Measurements from ENCODE around the gene MAGI3.

The MAGI3 gene

GRCh38 chr1:113517983-113518382, 127.7 kb downstream of the MAGI3 start:
- Histone ChIP-seq H3K36me3 (ENCODE audit: control insufficient read depth, insufficient read depth, low read length) (no peaks in the 10 kb centered on the region), H3K27me3 (ENCODE audit: control insufficient read depth, insufficient read depth, low read length) (no peaks in the 10 kb centered on the region), H3K4me3 (ENCODE audit: low read depth, low read length) (no peak overlapping the region), H3K9ac (ENCODE audit: low read length) (no peak overlapping the region), H3K9me3 (ENCODE audit: control insufficient read depth, insufficient read depth, low read depth, low read length) (peaks cover 5% of the 10 kb centered on the region; the same call in 1 of the 2 replicates), H3K27ac (ENCODE audit: low read depth, low read length) (no peak overlapping the region), H3K4me1 (ENCODE audit: control insufficient read depth, insufficient read depth, low read length) (no peaks in the 10 kb centered on the region)

- H3K9ac ChIP-seq (ENCODE audit: low read length): no peak overlapping the region
- no peaks in the 10 kb centered on the region for H3K4me1 ChIP-seq (ENCODE audit: control insufficient read depth, insufficient read depth, low read length)
- H3K4me3 ChIP-seq (ENCODE audit: low read depth, low read length): no peak overlapping the region
- peaks cover 15% of the 10 kb centered on the region for H3K9me3 ChIP-seq (ENCODE audit: control insufficient read depth, insufficient read depth, low read depth, low read length)
- no peaks in the 10 kb centered on the region for H3K27me3 ChIP-seq (ENCODE audit: control insufficient read depth, insufficient read depth, low read length)
- H3K36me3 ChIP-seq (ENCODE audit: control insufficient read depth, insufficient read depth, low read length): no peaks in the 10 kb centered on the region
- no peak overlapping the region for H3K27ac ChIP-seq (ENCODE audit: low read depth, low read length)
Measured at GRCh38 chr1:113519556-113519955, 129.2 kb downstream of the MAGI3 start.

GRCh38 chr1:113530021-113530420, 139.7 kb downstream of the MAGI3 start:
- Histone ChIP-seq H3K27ac (ENCODE audit: low read depth, low read length) (no peak overlapping the region), H3K9ac (ENCODE audit: low read length) (no peak overlapping the region), H3K27me3 (ENCODE audit: control insufficient read depth, insufficient read depth, low read length) (no peaks in the 10 kb centered on the region), H3K9me3 (ENCODE audit: control insufficient read depth, insufficient read depth, low read depth, low read length) (peaks cover 7% of the 10 kb centered on the region; the same call in 1 of the 2 replicates), H3K36me3 (ENCODE audit: control insufficient read depth, insufficient read depth, low read length) (no peaks in the 10 kb centered on the region), H3K4me1 (ENCODE audit: control insufficient read depth, insufficient read depth, low read length) (no peaks in the 10 kb centered on the region; the same call in 1 of the 2 replicates), H3K4me3 (ENCODE audit: low read depth, low read length) (no peak overlapping the region)

- no peak overlapping the region for H3K4me3 ChIP-seq (ENCODE audit: low read depth, low read length)
- H3K9me3 ChIP-seq (ENCODE audit: control insufficient read depth, insufficient read depth, low read depth, low read length): peaks cover 4% of the 10 kb centered on the region; the same call in 1 of the 2 replicates
- no peak overlapping the region for H3K9ac ChIP-seq (ENCODE audit: low read length)
- H3K27me3 ChIP-seq (ENCODE audit: control insufficient read depth, insufficient read depth, low read length): no peaks in the 10 kb centered on the region
- no peaks in the 10 kb centered on the region; the same call in 1 of the 2 replicates for H3K4me1 ChIP-seq (ENCODE audit: control insufficient read depth, insufficient read depth, low read length)
- H3K27ac ChIP-seq (ENCODE audit: low read depth, low read length): no peak overlapping the region
- no peaks in the 10 kb centered on the region for H3K36me3 ChIP-seq (ENCODE audit: control insufficient read depth, insufficient read depth, low read length)
Measured at GRCh38 chr1:113531321-113531720, 141.0 kb downstream of the MAGI3 start.

- Histone ChIP-seq H3K36me3 (ENCODE audit: control insufficient read depth, insufficient read depth, low read length) (no peaks in the 10 kb centered on the region), H3K9me3 (ENCODE audit: control insufficient read depth, insufficient read depth, low read depth, low read length) (0 out of 2 replicates have a peak, but pooled peaks cover 2% of the 10 kb centered on the region), H3K9ac (ENCODE audit: low read length) (no peak overlapping the region), H3K27ac (ENCODE audit: low read depth, low read length) (no peak overlapping the region), H3K4me3 (ENCODE audit: low read depth, low read length) (no peak overlapping the region), H3K4me1 (ENCODE audit: control insufficient read depth, insufficient read depth, low read length) (no peaks in the 10 kb centered on the region; the same call in 1 of the 2 replicates), H3K27me3 (ENCODE audit: control insufficient read depth, insufficient read depth, low read length) (no peaks in the 10 kb centered on the region)
Measured at GRCh38 chr1:113533061-113533460, 142.7 kb downstream of the MAGI3 start.

GRCh38 chr1:113534130-113534817, 144.0 kb downstream of the MAGI3 start:
- no peaks in the 10 kb centered on the region for H3K27me3 ChIP-seq (ENCODE audit: control insufficient read depth, insufficient read depth, low read length)
- no peak overlapping the region for H3K4me3 ChIP-seq (ENCODE audit: low read depth, low read length)
- no peaks in the 10 kb centered on the region for H3K9me3 ChIP-seq (ENCODE audit: control insufficient read depth, insufficient read depth, low read depth, low read length)
- H3K4me1 ChIP-seq (ENCODE audit: control insufficient read depth, insufficient read depth, low read length): no peaks in the 10 kb centered on the region; the same call in 1 of the 2 replicates
- no peaks in the 10 kb centered on the region for H3K36me3 ChIP-seq (ENCODE audit: control insufficient read depth, insufficient read depth, low read length)
- H3K27ac ChIP-seq (ENCODE audit: low read depth, low read length): no peak overlapping the region
- no peak overlapping the region for H3K9ac ChIP-seq (ENCODE audit: low read length)

GRCh38 chr1:113534875-113535274, 144.6 kb downstream of the MAGI3 start:
- Histone ChIP-seq H3K4me3 (ENCODE audit: low read depth, low read length) (no peak overlapping the region), H3K9ac (ENCODE audit: low read length) (no peak overlapping the region), H3K27me3 (ENCODE audit: control insufficient read depth, insufficient read depth, low read length) (no peaks in the 10 kb centered on the region), H3K4me1 (ENCODE audit: control insufficient read depth, insufficient read depth, low read length) (no peaks in the 10 kb centered on the region; the same call in 1 of the 2 replicates), H3K9me3 (ENCODE audit: control insufficient read depth, insufficient read depth, low read depth, low read length) (no peaks in the 10 kb centered on the region), H3K27ac (ENCODE audit: low read depth, low read length) (no peak overlapping the region), H3K36me3 (ENCODE audit: control insufficient read depth, insufficient read depth, low read length) (no peaks in the 10 kb centered on the region)

- Histone ChIP-seq H3K4me1 (ENCODE audit: control insufficient read depth, insufficient read depth, low read length) (no peaks in the 10 kb centered on the region; the same call in 1 of the 2 replicates), H3K27ac (ENCODE audit: low read depth, low read length) (no peak overlapping the region), H3K9ac (ENCODE audit: low read length) (no peak overlapping the region), H3K36me3 (ENCODE audit: control insufficient read depth, insufficient read depth, low read length) (no peaks in the 10 kb centered on the region), H3K27me3 (ENCODE audit: control insufficient read depth, insufficient read depth, low read length) (no peaks in the 10 kb centered on the region), H3K4me3 (ENCODE audit: low read depth, low read length) (no peak overlapping the region), H3K9me3 (ENCODE audit: control insufficient read depth, insufficient read depth, low read depth, low read length) (no peaks in the 10 kb centered on the region)
Measured at GRCh38 chr1:113536182-113536780, 146.0 kb downstream of the MAGI3 start.

GRCh38 chr1:113538225-113538624, 147.9 kb downstream of the MAGI3 start:
- no peak overlapping the region for H3K9ac ChIP-seq (ENCODE audit: low read length)
- H3K9me3 ChIP-seq (ENCODE audit: control insufficient read depth, insufficient read depth, low read depth, low read length): no peaks in the 10 kb centered on the region
- no peak overlapping the region for H3K27ac ChIP-seq (ENCODE audit: low read depth, low read length)
- H3K4me3 ChIP-seq (ENCODE audit: low read depth, low read length): no peak overlapping the region
- no peaks in the 10 kb centered on the region for H3K36me3 ChIP-seq (ENCODE audit: control insufficient read depth, insufficient read depth, low read length)
- no peaks in the 10 kb centered on the region for H3K4me1 ChIP-seq (ENCODE audit: control insufficient read depth, insufficient read depth, low read length)
- no peaks in the 10 kb centered on the region for H3K27me3 ChIP-seq (ENCODE audit: control insufficient read depth, insufficient read depth, low read length)

- no peaks in the 10 kb centered on the region for H3K4me1 ChIP-seq (ENCODE audit: control insufficient read depth, insufficient read depth, low read length)
- no peak overlapping the region for H3K4me3 ChIP-seq (ENCODE audit: low read depth, low read length)
- H3K9ac ChIP-seq (ENCODE audit: low read length): no peak overlapping the region
- H3K27me3 ChIP-seq (ENCODE audit: control insufficient read depth, insufficient read depth, low read length): no peaks in the 10 kb centered on the region
- H3K36me3 ChIP-seq (ENCODE audit: control insufficient read depth, insufficient read depth, low read length): no peaks in the 10 kb centered on the region
- no peaks in the 10 kb centered on the region for H3K9me3 ChIP-seq (ENCODE audit: control insufficient read depth, insufficient read depth, low read depth, low read length)
- no peak overlapping the region for H3K27ac ChIP-seq (ENCODE audit: low read depth, low read length)
Measured at GRCh38 chr1:113540335-113540734, 150.0 kb downstream of the MAGI3 start.

GRCh38 chr1:113541106-113541505, 150.8 kb downstream of the MAGI3 start:
- H3K9ac ChIP-seq (ENCODE audit: low read length): no peak overlapping the region
- H3K4me3 ChIP-seq (ENCODE audit: low read depth, low read length): no peak overlapping the region
- H3K27me3 ChIP-seq (ENCODE audit: control insufficient read depth, insufficient read depth, low read length): no peaks in the 10 kb centered on the region
- H3K9me3 ChIP-seq (ENCODE audit: control insufficient read depth, insufficient read depth, low read depth, low read length): no peaks in the 10 kb centered on the region
- H3K4me1 ChIP-seq (ENCODE audit: control insufficient read depth, insufficient read depth, low read length): no peaks in the 10 kb centered on the region
- no peak overlapping the region for H3K27ac ChIP-seq (ENCODE audit: low read depth, low read length)
- no peaks in the 10 kb centered on the region for H3K36me3 ChIP-seq (ENCODE audit: control insufficient read depth, insufficient read depth, low read length)
